GM13977 (cell line): ENCODE results near the gene CLIC3.

Experiments
- DNase-seq: peaks from one replicate; pipeline ENCODE4 v3.0.0; 2012; ENCODE audit warnings: low spot score
- in situ Hi-C: fragments of 300-500 bp; cut with MboI; formaldehyde crosslinking; loops from one replicate; pipeline ENCODE4 v1.12.0; 2022; ENCODE audit warnings: low sequenced_read_pairs, low pct_unique_long_range_greater_than_20kb, mixed read lengths, inconsistent platforms; ENCODE audit not compliant: unreplicated experiment
- TF ChIP-seq, protein P1 (sequence below): IDR thresholded peaks from 2 replicates; pipeline ENCODE4 v1.5.1; 2012; ENCODE audit warnings: mild to moderate bottlenecking, control low read depth; ENCODE audit not compliant: insufficient read depth; ENCODE audit errors: extremely low read depth, missing control alignments

Gene CLIC3

DNA sequence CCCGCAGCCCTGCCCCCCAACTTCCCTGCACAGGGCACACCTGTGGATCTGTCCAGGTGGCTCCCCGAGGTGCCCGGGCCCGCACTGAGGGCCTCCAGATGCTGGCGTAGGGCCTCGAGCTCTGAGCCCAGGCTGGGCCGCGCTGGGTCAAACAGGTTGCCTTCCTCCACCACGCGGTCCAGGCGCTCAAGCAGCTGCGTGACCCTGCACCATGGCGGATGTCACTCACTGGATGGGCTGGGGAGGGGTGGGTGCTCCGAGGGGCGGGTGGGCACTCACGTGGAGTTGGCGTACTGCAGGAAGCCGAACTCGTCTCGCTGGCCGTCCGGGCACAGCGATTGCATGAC, 26.3 kb upstream of the CLIC3 start:
- in situ Hi-C loops = no loop called here
- TF ChIP-seq, protein P1, sequence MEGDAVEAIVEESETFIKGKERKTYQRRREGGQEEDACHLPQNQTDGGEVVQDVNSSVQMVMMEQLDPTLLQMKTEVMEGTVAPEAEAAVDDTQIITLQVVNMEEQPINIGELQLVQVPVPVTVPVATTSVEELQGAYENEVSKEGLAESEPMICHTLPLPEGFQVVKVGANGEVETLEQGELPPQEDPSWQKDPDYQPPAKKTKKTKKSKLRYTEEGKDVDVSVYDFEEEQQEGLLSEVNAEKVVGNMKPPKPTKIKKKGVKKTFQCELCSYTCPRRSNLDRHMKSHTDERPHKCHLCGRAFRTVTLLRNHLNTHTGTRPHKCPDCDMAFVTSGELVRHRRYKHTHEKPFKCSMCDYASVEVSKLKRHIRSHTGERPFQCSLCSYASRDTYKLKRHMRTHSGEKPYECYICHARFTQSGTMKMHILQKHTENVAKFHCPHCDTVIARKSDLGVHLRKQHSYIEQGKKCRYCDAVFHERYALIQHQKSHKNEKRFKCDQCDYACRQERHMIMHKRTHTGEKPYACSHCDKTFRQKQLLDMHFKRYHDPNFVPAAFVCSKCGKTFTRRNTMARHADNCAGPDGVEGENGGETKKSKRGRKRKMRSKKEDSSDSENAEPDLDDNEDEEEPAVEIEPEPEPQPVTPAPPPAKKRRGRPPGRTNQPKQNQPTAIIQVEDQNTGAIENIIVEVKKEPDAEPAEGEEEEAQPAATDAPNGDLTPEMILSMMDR = no peak
- no peak for DNase-seq

DNA sequence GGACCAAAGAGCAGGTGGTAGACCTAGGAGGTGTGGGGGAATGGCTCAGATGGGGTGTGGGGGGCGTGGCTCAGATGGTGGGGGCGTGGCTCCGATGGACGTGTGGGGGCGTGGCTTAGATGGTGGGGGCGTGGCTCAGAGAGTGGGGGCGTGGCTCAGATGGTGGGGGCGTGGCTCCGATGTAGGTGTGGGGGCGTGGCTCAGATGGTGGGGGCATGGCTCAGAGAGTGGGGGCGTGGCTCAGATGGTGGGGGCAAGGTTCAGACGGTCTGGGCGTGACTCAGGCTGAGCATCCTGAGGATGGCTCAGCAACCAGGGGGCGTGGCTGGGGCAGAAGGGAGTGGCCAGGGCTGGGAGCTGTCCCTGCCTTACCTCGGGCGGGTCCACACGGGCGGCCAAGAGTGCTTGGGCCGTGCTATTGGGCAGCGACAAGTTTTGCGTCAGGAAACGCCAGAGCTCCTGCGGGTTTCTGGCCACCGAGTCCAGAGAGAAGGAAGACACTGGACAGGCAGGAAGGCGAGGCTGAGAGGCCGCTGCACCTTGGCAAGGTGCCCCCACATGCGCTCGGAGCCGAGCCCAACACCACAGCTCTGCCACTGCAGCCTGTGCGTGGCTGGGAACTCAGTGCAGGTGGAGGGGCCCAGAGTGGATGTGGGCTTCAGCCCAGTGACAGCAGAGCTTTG, 25.8 kb upstream of the CLIC3 start:
- TF ChIP-seq, protein P1 = no peak
- in situ Hi-C loops = no loop called here
- DNase-seq = peak; percentile 78

DNA sequence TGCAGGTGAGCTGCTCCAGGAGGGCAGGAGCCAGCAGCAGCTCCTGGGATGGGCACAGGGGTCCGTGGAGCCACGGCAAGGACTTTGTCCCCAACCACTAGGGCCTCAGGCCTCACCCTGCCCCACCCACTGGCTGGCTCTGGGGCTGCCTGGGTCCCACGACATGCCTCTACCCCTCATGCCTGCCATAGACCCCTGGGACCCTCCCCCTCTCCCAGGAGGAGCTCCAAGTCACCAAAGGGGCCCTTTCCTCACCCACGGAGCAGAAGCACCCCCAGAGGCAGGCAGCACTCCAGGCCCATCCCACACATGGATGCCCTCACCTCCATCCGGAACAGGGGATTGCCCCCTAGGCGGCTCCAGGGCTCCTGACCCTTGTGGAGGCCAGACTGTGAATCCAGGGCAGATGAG, 25.2 kb upstream of the CLIC3 start:
- DNase-seq = no peak
- TF ChIP-seq, protein P1 = no peak
- in situ Hi-C loops = no loop called here

DNA sequence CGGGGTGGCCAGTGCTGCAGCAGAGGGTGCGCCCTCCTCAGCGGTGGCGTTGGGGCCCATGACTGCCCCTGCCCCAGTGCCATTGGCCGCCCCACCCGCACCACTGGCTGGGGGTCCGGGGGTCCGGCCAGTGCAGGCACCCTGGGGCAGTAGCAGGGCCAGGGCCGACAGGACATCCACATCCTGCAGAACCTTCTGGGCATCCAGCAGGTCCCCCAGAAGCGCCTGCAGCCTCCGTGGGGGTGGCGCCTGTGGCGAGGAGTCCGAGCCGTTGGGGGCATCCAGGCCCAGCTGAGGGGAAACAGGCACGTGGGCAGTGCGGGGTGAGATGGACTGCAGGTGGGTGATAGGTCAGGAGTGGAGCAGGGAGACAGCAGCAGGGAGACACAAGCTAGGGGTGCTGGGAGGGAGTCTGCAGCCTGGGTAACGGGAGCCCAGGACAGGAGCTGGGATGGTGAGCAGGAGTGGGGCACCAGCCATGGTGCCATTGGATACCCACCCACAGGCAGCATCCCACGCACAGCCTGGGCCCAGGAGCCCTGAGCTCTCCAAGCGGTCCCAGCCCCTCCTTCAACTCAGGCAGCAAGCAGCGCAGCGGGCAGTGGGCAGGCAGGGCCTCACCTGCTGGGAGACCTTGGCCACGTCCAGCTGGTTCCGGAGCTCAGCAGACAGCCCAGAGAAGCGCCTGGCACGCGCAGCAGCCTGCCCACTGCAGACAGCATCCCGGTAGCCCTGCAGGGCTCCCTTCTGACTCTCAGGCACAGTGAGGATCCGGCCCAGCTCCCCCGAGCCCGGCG, 24.6 kb upstream of the CLIC3 start:
- in situ Hi-C loops = no loop called here
- no peak for DNase-seq
- TF ChIP-seq, protein P1 = no peak

DNA sequence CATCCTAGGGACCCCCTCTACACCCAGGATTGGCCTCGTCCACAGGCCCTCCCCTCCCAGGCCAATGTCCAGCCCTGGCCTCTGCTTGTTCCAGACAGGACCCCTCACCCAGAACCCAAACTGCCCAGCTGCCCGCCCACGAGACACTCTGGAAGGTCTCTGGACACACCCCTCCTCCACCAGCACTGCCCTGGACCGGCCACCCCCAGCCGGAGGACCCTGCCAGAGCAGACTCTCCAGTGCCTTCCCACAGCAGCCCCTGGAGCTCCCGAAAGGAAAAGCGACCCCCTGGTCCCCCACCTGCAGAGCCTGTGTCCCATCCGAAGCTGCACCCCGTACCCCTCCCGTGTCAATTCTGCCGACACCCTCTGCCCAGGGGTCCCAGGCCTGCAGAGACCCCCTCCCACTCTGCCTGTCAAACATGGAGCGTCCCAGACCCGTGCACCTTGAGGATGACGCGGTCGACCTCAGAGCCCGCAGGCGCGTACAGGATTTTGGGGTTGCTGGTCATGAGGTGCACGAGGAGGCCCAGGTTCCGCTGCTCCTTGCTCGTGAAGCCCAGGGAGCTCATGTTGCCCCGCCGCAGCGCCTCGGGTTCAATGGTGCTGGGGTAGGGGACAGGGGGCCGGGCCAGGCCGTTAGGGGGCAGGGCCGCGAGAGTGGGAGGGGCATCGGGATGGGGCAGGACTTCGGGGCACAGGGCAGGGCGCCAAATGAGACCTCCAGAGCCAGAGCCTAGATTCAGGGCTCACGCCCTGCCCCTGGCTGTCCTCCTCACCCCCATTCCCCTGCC, 23.7 kb upstream of the CLIC3 start:
- in situ Hi-C loops = no loop called here
- TF ChIP-seq, protein P1 = no peak
- DNase-seq = no peak

DNA sequence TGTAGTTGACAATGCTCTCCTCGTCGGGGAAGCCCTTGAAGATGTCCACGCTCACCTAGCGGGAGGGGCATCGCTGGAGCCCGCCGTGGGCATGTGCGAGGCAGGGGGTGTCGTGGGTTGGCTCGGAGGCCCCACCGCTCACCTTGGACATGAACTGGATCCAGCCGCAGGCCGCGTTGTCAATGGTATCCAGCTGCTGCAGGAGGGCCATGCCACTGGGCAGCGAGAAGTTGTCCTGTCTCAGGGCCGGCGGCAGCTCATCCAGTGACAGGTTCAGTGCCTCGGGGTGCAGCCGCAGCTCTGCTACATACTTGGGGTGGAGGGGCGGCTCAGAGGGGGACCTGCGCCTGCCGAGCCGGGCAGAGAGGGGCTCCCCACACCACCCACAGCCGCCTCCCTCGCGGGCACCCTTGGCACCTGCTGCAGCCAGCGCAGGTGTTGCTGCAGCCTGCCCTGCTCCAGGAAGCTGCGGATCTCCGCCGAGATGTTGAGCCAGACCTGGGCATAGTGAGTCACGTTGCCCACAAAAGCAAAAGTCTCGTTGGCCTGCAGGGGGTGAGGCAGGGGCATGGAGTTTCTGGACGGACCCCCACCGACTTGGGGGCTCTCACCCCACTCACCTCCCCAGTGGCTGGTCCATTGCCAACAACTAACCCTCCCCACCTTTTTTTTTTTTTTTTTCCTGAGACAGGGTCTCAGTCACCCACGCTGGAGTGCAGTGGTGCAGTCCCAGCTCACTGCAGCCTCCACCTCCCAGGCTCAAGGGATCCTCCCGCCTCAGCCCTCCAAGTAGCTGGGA, 22.6 kb upstream of the CLIC3 start:
- no peak for DNase-seq
- in situ Hi-C loops = no loop called here
- TF ChIP-seq, protein P1 = no peak
